Psoas muscle (tissue), 8 donors: ENCODE measurements around the gene ASB13. TPM values are rescaled to one million over a fixed set of nuclear protein-coding genes. Genes with fewer than 3 reads are reported as not detected.

Source experiments
- ATAC-seq, 4 donors: fragments of 200-7000 bp; cut with Tn5 transposase; one replicate each; pipeline ENCODE4 v1.9.1; 2020; ENCODE audit warnings: moderate library complexity in 3 of 4, mild to moderate bottlenecking in 2 of 4
- DNase-seq, 2 donors: peaks; one replicate each; pipeline ENCODE4 v3.0.0-alpha.2; 2020
- H3K27ac ChIP-seq: fragments of 200-600 bp; one replicate; pipeline ENCODE4 v1.8.0; 2022
- H3K27me3 ChIP-seq, 3 donors: fragments of 200-600 bp in 1 of 3; one replicate each; pipeline versions ENCODE4 v1.6.1 to v1.8.0; 2013 to 2022; ENCODE audit warnings: low read length in 2 of 3, mild to moderate bottlenecking in 2 of 3, moderate library complexity in 1 of 3; ENCODE audit not compliant: insufficient read depth in 3 of 3
- H3K36me3 ChIP-seq, 2 donors: fragments of 200-600 bp in 1 of 2; one replicate each; pipeline versions ENCODE4 v1.6.1 to v1.8.0; 2013 to 2022; ENCODE audit warnings: low read depth in 1 of 2, mild to moderate bottlenecking in 1 of 2, moderate library complexity in 1 of 2; ENCODE audit not compliant: insufficient read depth in 1 of 2
- H3K4me1 ChIP-seq: fragments of 200-600 bp; one replicate; pipeline ENCODE4 v1.8.0; 2022
- H3K4me3 ChIP-seq: fragments of 200-600 bp; one replicate; pipeline ENCODE4 v1.8.0; 2022; ENCODE audit warnings: mild to moderate bottlenecking
- H3K9me3 ChIP-seq: fragments of 200-600 bp; one replicate; pipeline ENCODE4 v1.8.0; 2022
- CTCF ChIP-seq: fragments of 200-600 bp; IDR thresholded peaks from one replicate; pipeline ENCODE4 v1.8.0; 2022; ENCODE audit warnings: antibody characterized with exemption
- WGBS, 3 donors: extraction: QIAGEN DNeasy Blood & Tissue Kit; methylation state at CpG; one replicate each; pipeline versions ENCODE4 v1.1.6 to v1.1.7; 2013; 5-methylcytosine and 5-hydroxymethylcytosine counted together
- intact Hi-C, 2 donors: fragments of 100-400 bp; cut with DNase I; formaldehyde crosslinking; loops; one replicate each; pipeline versions ENCODE4 v1.11.0 to v1.14.2; 2022
- polyA plus RNA-seq, 3 donors: library from polyadenylated mRNA; stranded (reverse); fragments of 200-250 nt; gene quantifications; one replicate each; pipeline ENCODE4 v1.2.3, GENCODE V29; 2013
- total RNA-seq, 4 donors: library from RNA; stranded (reverse); fragmentation: NEBNext Ultra II Directional in 2 of 4; extraction: Animal tissue kit (Norgen Biotek cat#: 25700) in 2 of 4; gene quantifications; one replicate each; pipeline versions ENCODE4 v1.2.1 to v1.2.4, GENCODE V29; 2021 to 2023
- donor health status: healthy with polysubstance abuse.
- donor health status: DM: no; HTN: no; CAD: no; lungs with moderate emphysema.
- donor health status: Bipolar disorder and iron deficiency.
- donor health status: healthy.
- donor health status: DM: yes; HTN: yes; CAD: no.
- donor health status: DM: no; HTN: no; CAD: no.
- donor health status: DM: no; HTN: no; CAD: no.
- donor health status: DM: yes; HTN: yes; CAD: no.

The ASB13 gene
- total and polyA plus RNA-seq, 7 donors = 9.8 to 20.8 (median 14.2) TPM

GRCh38 chr10:5592070-5592469 lies 74.3 kb downstream of the ASB13 start:
- no peak for DNase-seq
- H3K9me3 ChIP-seq = no peaks in the 10 kb centered on the region
- H3K36me3 ChIP-seq = no peaks in the 10 kb centered on the region
- peaks cover 0 to 1% (median 0%) of the 10 kb centered on the region in 3 donors for H3K27me3 ChIP-seq
- no peak overlapping the region for H3K27ac ChIP-seq
- no peak for ATAC-seq
- peaks cover 8% of the 10 kb centered on the region for H3K4me1 ChIP-seq
- intact Hi-C loops = no loop called here
- no peak for TF ChIP-seq CTCF
- 64 to 71% (median 66%) methylated on average over 8 of the region's 8 CpGs for WGBS, 3 donors
- no peak overlapping the region for H3K4me3 ChIP-seq

- intact Hi-C loops = no loop called here
- TF ChIP-seq CTCF = no peak
- Histone ChIP-seq H3K36me3 (no peaks in the 10 kb centered on the region), H3K27me3 (peaks cover 0 to 1% (median 0%) of the 10 kb centered on the region in 3 donors), H3K4me1 (peaks cover 8% of the 10 kb centered on the region), H3K4me3 (no peak overlapping the region), H3K27ac (no peak overlapping the region), H3K9me3 (no peaks in the 10 kb centered on the region)
- ATAC-seq = no peak
- DNase-seq = no peak
- WGBS, 3 donors = 92 to 98% (median 93%) methylated on average over 14 of the region's 14 CpGs
These were observed 75.0 kb downstream of the ASB13 start for GRCh38 chr10:5591336-5591824.

- Histone ChIP-seq H3K9me3 (no peaks in the 10 kb centered on the region), H3K4me1 (peaks cover 8% of the 10 kb centered on the region), H3K27me3 (peaks cover 0 to 1% (median 0%) of the 10 kb centered on the region in 3 donors), H3K4me3 (no peak overlapping the region), H3K27ac (no peak overlapping the region), H3K36me3 (no peaks in the 10 kb centered on the region)
- no peak for TF ChIP-seq CTCF
- DNase-seq (no peak), ATAC-seq (no peak)
- 90 to 93% (median 92%) methylated on average over 10 of the region's 10 CpGs for WGBS, 3 donors
- intact Hi-C loops = no loop called here
These were observed 75.6 kb downstream of the ASB13 start for GRCh38 chr10:5590816-5591215.

GRCh38 chr10:5589661-5590511 lies 76.5 kb downstream of the ASB13 start:
- Histone ChIP-seq H3K27me3 (peaks cover 0 to 1% (median 0%) of the 10 kb centered on the region in 3 donors), H3K4me1 (peaks cover 8% of the 10 kb centered on the region)
- intact Hi-C loops = no loop called here

More at GRCh38 chr10:5589661-5590511, 76.5 kb downstream of the ASB13 start:
- 88 to 89% (median 88%) methylated on average over 16 of the region's 16 CpGs for WGBS, 3 donors
- ATAC-seq = no peak
- H3K27ac ChIP-seq = no peak overlapping the region
- no peak for DNase-seq
- H3K36me3 ChIP-seq = no peaks in the 10 kb centered on the region
- H3K4me3 ChIP-seq = no peak overlapping the region
- H3K9me3 ChIP-seq = no peaks in the 10 kb centered on the region
- TF ChIP-seq CTCF = no peak
